Stomach smooth muscle (tissue), 2 donors: ENCODE results near the gene RPL7L1.

Experiments
- H3K27ac ChIP-seq: one replicate; pipeline ENCODE4 v1.7.0; 2013; ENCODE audit warnings: mild to moderate bottlenecking, low read length, inconsistent platforms
- H3K27me3 ChIP-seq, 2 donors: one replicate each; pipeline ENCODE4 v1.7.0; 2013; ENCODE audit warnings: low read length in 2 of 2; ENCODE audit not compliant: insufficient read depth in 2 of 2, control insufficient read depth in 1 of 2
- H3K36me3 ChIP-seq, 2 donors: one replicate each; pipeline ENCODE4 v1.7.0; 2013; ENCODE audit warnings: low read length in 2 of 2; ENCODE audit not compliant: control insufficient read depth in 2 of 2, insufficient read depth in 2 of 2
- H3K4me1 ChIP-seq: one replicate; pipeline ENCODE4 v1.7.0; 2013; ENCODE audit warnings: low read length; ENCODE audit not compliant: control insufficient read depth, insufficient read depth
- H3K4me3 ChIP-seq, 2 donors: one replicate each; pipeline ENCODE4 v1.7.0; 2013; ENCODE audit warnings: low read length in 2 of 2
- H3K9ac ChIP-seq, 2 donors: one replicate each; pipeline ENCODE4 v1.7.0; 2013; ENCODE audit warnings: low read length in 2 of 2, mild to moderate bottlenecking in 1 of 2
- H3K9me3 ChIP-seq, 2 donors: one replicate each; pipeline ENCODE4 v1.7.0; 2013; ENCODE audit warnings: low read length in 2 of 2; ENCODE audit not compliant: control insufficient read depth in 2 of 2
- donor health status: healthy.
- donor health status: Pancreatic carcinoma.

The RPL7L1 gene

GRCh38 chr6:42909835-42910234, 30.4 kb downstream of the RPL7L1 start:
- H3K27ac ChIP-seq: no peak overlapping the region
- H3K9ac ChIP-seq: no peak overlapping the region
- peaks cover 5 to 10% of the 10 kb centered on the region in 2 donors for H3K27me3 ChIP-seq
- H3K4me3 ChIP-seq: no peak overlapping the region
- peaks cover 8% of the 10 kb centered on the region for H3K4me1 ChIP-seq
- no peaks in the 10 kb centered on the region for H3K9me3 ChIP-seq
- no peaks in the 10 kb centered on the region for H3K36me3 ChIP-seq

- Histone ChIP-seq H3K27me3 (peaks cover 8 to 10% of the 10 kb centered on the region in 2 donors), H3K4me3 (no peak overlapping the region), H3K9me3 (no peaks in the 10 kb centered on the region), H3K9ac (no peak overlapping the region), H3K27ac (no peak overlapping the region), H3K4me1 (peaks cover 8% of the 10 kb centered on the region), H3K36me3 (no peaks in the 10 kb centered on the region)
Observed at GRCh38 chr6:42911171-42912021, 32.0 kb downstream of the RPL7L1 start.

- H3K9me3 ChIP-seq: no peaks in the 10 kb centered on the region
- H3K4me3 ChIP-seq: no peak overlapping the region
Observed at GRCh38 chr6:42914546-42914945, 35.1 kb downstream of the RPL7L1 start.

GRCh38 chr6:42915732-42916131, 36.3 kb downstream of the RPL7L1 start, which contains the start of gene PTCRA:
Gene PTCRA (plus strand): TSS chr6:42916053. CDS start chr6:42916070, 17 bp downstream.
- H3K9ac ChIP-seq: no peak within 1 kb of the TSS
- H3K4me1 ChIP-seq: peaks cover 8% of the 10 kb centered on the region
- no peak within 1 kb of the TSS for H3K27ac ChIP-seq
- H3K36me3 ChIP-seq: no peaks in the 10 kb centered on the region
- H3K4me3 ChIP-seq: no peak within 1 kb of the TSS
- H3K27me3 ChIP-seq: peaks cover 8 to 10% of the 10 kb centered on the region in 2 donors
- H3K9me3 ChIP-seq: no peaks in the 10 kb centered on the region

More at GRCh38 chr6:42914546-42914945, 35.1 kb downstream of the RPL7L1 start:
- H3K27ac ChIP-seq: no peak overlapping the region
- H3K27me3 ChIP-seq: peaks cover 8 to 10% of the 10 kb centered on the region in 2 donors
- no peak overlapping the region for H3K9ac ChIP-seq
- peaks cover 8% of the 10 kb centered on the region for H3K4me1 ChIP-seq
- H3K36me3 ChIP-seq: no peaks in the 10 kb centered on the region

GRCh38 chr6:42916288-42916687, 36.9 kb downstream of the RPL7L1 start:
- H3K36me3 ChIP-seq: no peaks in the 10 kb centered on the region
- peaks cover 5% of the 10 kb centered on the region for H3K4me1 ChIP-seq
- no peak overlapping the region for H3K27ac ChIP-seq
- H3K9me3 ChIP-seq: no peaks in the 10 kb centered on the region
- H3K4me3 ChIP-seq: no peak overlapping the region
- H3K27me3 ChIP-seq: peaks cover 5 to 6% of the 10 kb centered on the region in 2 donors
- no peak overlapping the region for H3K9ac ChIP-seq

- Histone ChIP-seq H3K27me3 (peaks cover 12 to 15% of the 10 kb centered on the region in 2 donors), H3K9ac (no peak overlapping the region), H3K9me3 (no peaks in the 10 kb centered on the region), H3K4me1 (no peaks in the 10 kb centered on the region), H3K36me3 (no peaks in the 10 kb centered on the region), H3K4me3 (no peak overlapping the region), H3K27ac (no peak overlapping the region)
Observed at GRCh38 chr6:42921801-42922200, 42.4 kb downstream of the RPL7L1 start.

GRCh38 chr6:42923666-42924065, 44.2 kb downstream of the RPL7L1 start:
- H3K9me3 ChIP-seq: no peaks in the 10 kb centered on the region
- no peak overlapping the region for H3K4me3 ChIP-seq
- no peaks in the 10 kb centered on the region for H3K36me3 ChIP-seq
- peaks cover 12 to 15% of the 10 kb centered on the region in 2 donors for H3K27me3 ChIP-seq
- H3K9ac ChIP-seq: no peak overlapping the region
- H3K27ac ChIP-seq: no peak overlapping the region
- H3K4me1 ChIP-seq: peaks cover 3% of the 10 kb centered on the region

GRCh38 chr6:42925248-42925857, 45.9 kb downstream of the RPL7L1 start:
- Histone ChIP-seq H3K4me3 (no peak overlapping the region), H3K4me1 (peaks cover 15% of the 10 kb centered on the region), H3K9ac (no peak overlapping the region), H3K36me3 (no peaks in the 10 kb centered on the region), H3K27me3 (peaks cover 12 to 15% of the 10 kb centered on the region in 2 donors), H3K9me3 (no peaks in the 10 kb centered on the region), H3K27ac (no peak overlapping the region)

- Histone ChIP-seq H3K36me3 (peaks cover 1 to 2% of the 10 kb centered on the region in 2 donors), H3K4me3 (peak within 1 kb of the TSS; percentile 89 to 92)
Observed at GRCh38 chr6:42928986-42929820, 49.8 kb downstream of the RPL7L1 start, which contains the start of gene CNPY3. Gene CNPY3 (plus strand): TSS chr6:42929480. CDS start chr6:42929571, 91 bp downstream.

GRCh38 chr6:42929821-42930360, 50.5 kb downstream of the RPL7L1 start:
- Histone ChIP-seq H3K27me3 (peaks cover 2 to 7% of the 10 kb centered on the region in 2 donors), H3K27ac (peak overlapping the region; percentile 98), H3K9ac (peak overlapping the region; percentile 66 to 90), H3K4me1 (peaks cover 31% of the 10 kb centered on the region), H3K9me3 (no peaks in the 10 kb centered on the region), H3K4me3 (peak overlapping the region; percentile 89 to 92), H3K36me3 (peaks cover 2 to 6% of the 10 kb centered on the region in 2 donors)

More at GRCh38 chr6:42928986-42929820, 49.8 kb downstream of the RPL7L1 start, which contains the start of gene CNPY3:
- H3K4me1 ChIP-seq: peaks cover 31% of the 10 kb centered on the region
- peaks cover 5 to 8% of the 10 kb centered on the region in 2 donors for H3K27me3 ChIP-seq
- peak within 1 kb of the TSS; percentile 66 to 90 for H3K9ac ChIP-seq
- H3K9me3 ChIP-seq: no peaks in the 10 kb centered on the region
- H3K27ac ChIP-seq: peak within 1 kb of the TSS; percentile 98
